KMS-11 (cell line): ENCODE results near the gene SOX5.

Experiments used
- H2AFZ ChIP-seq: fragments of 200-600 bp; sonication (generic); 2 replicates; pipeline ENCODE4 v1.6.1; 2016; ENCODE audit warnings: antibody characterized with exemption, mixed run types, low read depth
- H3K27ac ChIP-seq: fragments of 200-600 bp; sonication (generic); 2 replicates; pipeline ENCODE4 v1.6.1; 2016; ENCODE audit warnings: mild to moderate bottlenecking, mixed run types
- H3K27me3 ChIP-seq: fragments of 200-600 bp; sonication (generic); 2 replicates; pipeline ENCODE4 v1.6.1; 2017; ENCODE audit warnings: mild to moderate bottlenecking, low read depth, mixed run types, moderate library complexity; ENCODE audit not compliant: insufficient read depth
- H3K36me3 ChIP-seq: fragments of 200-600 bp; sonication (generic); 2 replicates; pipeline ENCODE4 v1.6.1; 2017; ENCODE audit warnings: mild to moderate bottlenecking, mixed run types; ENCODE audit not compliant: insufficient read depth
- H3K4me1 ChIP-seq: fragments of 200-600 bp; sonication (generic); 2 replicates; pipeline ENCODE4 v1.6.1; 2016; ENCODE audit warnings: mild to moderate bottlenecking, low read depth, mixed run types; ENCODE audit not compliant: poor library complexity, severe bottlenecking
- H3K4me2 ChIP-seq: fragments of 200-600 bp; sonication (generic); 2 replicates; pipeline ENCODE4 v1.7.0; 2016; ENCODE audit warnings: mild to moderate bottlenecking, mixed run types
- H3K4me3 ChIP-seq: fragments of 200-600 bp; sonication (generic); IDR thresholded peaks from 2 replicates; pipeline ENCODE4 v1.6.1; 2017; ENCODE audit warnings: low read depth, low read length, mixed read lengths; ENCODE audit not compliant: insufficient read depth
- H3K79me2 ChIP-seq: fragments of 200-600 bp; sonication (generic); 2 replicates; pipeline ENCODE4 v1.6.1; 2016; ENCODE audit warnings: low read depth, mixed run types; ENCODE audit not compliant: insufficient read depth
- H3K9ac ChIP-seq: fragments of 200-600 bp; sonication (generic); 2 replicates; pipeline ENCODE4 v1.6.1; 2016; ENCODE audit warnings: mild to moderate bottlenecking, mixed run types
- H4K20me1 ChIP-seq: fragments of 200-600 bp; sonication (generic); 2 replicates; pipeline ENCODE4 v1.6.1; 2016; ENCODE audit warnings: mild to moderate bottlenecking, mixed run types; ENCODE audit not compliant: insufficient read depth
- TF ChIP-seq, protein P1 (sequence below): fragments of 200-600 bp; sonication (generic); conservative IDR thresholded peaks from 2 replicates; pipeline ENCODE4 v1.6.1; 2017; ENCODE audit warnings: low read depth, mild to moderate bottlenecking, antibody characterized with exemption, low read length, moderate library complexity, mixed read lengths

SOX5 gene

GRCh38 chr12:23560611-23561010 is 388.9 kb downstream of the SOX5 start:
- Histone ChIP-seq H3K27me3 (no peaks in the 10 kb centered on the region), H2AFZ (no peak overlapping the region), H3K4me2 (no peak overlapping the region), H3K79me2 (no peaks in the 10 kb centered on the region), H3K36me3 (no peaks in the 10 kb centered on the region), H4K20me1 (no peaks in the 10 kb centered on the region), H3K4me1 (no peaks in the 10 kb centered on the region), H3K27ac (no peak overlapping the region), H3K9ac (no peak overlapping the region), H3K4me3 (no peak overlapping the region)
- TF ChIP-seq, protein P1, sequence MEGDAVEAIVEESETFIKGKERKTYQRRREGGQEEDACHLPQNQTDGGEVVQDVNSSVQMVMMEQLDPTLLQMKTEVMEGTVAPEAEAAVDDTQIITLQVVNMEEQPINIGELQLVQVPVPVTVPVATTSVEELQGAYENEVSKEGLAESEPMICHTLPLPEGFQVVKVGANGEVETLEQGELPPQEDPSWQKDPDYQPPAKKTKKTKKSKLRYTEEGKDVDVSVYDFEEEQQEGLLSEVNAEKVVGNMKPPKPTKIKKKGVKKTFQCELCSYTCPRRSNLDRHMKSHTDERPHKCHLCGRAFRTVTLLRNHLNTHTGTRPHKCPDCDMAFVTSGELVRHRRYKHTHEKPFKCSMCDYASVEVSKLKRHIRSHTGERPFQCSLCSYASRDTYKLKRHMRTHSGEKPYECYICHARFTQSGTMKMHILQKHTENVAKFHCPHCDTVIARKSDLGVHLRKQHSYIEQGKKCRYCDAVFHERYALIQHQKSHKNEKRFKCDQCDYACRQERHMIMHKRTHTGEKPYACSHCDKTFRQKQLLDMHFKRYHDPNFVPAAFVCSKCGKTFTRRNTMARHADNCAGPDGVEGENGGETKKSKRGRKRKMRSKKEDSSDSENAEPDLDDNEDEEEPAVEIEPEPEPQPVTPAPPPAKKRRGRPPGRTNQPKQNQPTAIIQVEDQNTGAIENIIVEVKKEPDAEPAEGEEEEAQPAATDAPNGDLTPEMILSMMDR, result no peak

DNA sequence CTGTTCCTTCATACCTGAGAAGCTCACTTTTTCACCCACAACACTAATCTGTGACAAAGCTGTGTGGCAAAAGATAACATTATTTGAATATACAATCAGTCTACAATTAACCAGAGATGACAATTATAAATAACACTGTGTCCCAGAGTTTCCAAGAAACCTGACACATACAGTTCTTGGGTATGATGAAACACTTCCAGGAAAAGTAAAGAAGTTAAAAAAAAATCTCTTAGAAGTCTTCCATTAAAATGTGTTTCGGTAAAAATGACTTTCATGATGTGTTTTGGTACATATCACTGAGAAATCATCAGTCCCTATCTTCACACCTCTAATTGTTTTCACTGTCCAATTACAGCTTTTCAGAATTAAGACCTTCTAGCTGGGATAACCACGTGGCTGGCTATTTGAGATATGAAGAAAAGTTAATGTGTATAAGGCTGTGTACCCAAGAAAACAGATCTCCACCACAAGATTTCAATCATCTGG is 390.2 kb downstream of the SOX5 start:
- Histone ChIP-seq H3K4me1 (no peaks in the 10 kb centered on the region), H3K27ac (no peak overlapping the region), H4K20me1 (no peaks in the 10 kb centered on the region), H3K9ac (no peak overlapping the region), H3K36me3 (no peaks in the 10 kb centered on the region), H3K4me3 (no peak overlapping the region), H3K79me2 (no peaks in the 10 kb centered on the region), H3K27me3 (no peaks in the 10 kb centered on the region), H2AFZ (no peak overlapping the region), H3K4me2 (no peak overlapping the region)
- TF ChIP-seq, protein P1, result no peak

DNA sequence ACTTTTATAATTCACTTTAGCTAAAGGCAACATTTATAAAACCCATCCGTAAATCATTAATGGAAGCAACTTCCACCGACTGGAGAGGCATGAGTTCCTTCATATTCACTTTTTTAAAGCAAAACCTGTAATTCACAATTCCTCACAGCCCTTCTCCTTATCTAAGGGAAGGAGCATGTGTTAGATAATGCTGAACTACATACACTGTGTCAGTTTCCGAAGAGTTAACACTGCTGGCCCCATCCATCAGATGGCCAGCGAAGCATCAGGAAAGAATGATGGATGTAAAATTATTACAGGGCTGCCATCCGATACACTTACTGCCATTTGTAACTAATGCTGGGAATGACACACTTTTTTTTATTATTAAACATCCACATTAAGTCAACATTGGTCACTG is 392.8 kb downstream of the SOX5 start:
- H3K4me2 ChIP-seq, result no peak overlapping the region
- TF ChIP-seq, protein P1, result no peak
- H3K9ac ChIP-seq, result no peak overlapping the region
- no peaks in the 10 kb centered on the region for H3K27me3 ChIP-seq
- no peak overlapping the region for H3K4me3 ChIP-seq
- H2AFZ ChIP-seq, result no peak overlapping the region
- no peaks in the 10 kb centered on the region for H3K79me2 ChIP-seq
- no peaks in the 10 kb centered on the region for H3K36me3 ChIP-seq
- no peaks in the 10 kb centered on the region for H4K20me1 ChIP-seq
- H3K4me1 ChIP-seq, result no peaks in the 10 kb centered on the region
- H3K27ac ChIP-seq, result no peak overlapping the region

GRCh38 chr12:23555825-23556207 is 393.7 kb downstream of the SOX5 start:
- Histone ChIP-seq H3K4me3 (no peak overlapping the region), H3K79me2 (no peaks in the 10 kb centered on the region), H4K20me1 (no peaks in the 10 kb centered on the region), H3K4me2 (no peak overlapping the region), H3K9ac (no peak overlapping the region), H3K27me3 (no peaks in the 10 kb centered on the region), H3K36me3 (no peaks in the 10 kb centered on the region), H3K4me1 (no peaks in the 10 kb centered on the region), H3K27ac (no peak overlapping the region), H2AFZ (no peak overlapping the region)
- TF ChIP-seq, protein P1, result no peak
